ENCODE data around the gene TEX22.

DNA sequence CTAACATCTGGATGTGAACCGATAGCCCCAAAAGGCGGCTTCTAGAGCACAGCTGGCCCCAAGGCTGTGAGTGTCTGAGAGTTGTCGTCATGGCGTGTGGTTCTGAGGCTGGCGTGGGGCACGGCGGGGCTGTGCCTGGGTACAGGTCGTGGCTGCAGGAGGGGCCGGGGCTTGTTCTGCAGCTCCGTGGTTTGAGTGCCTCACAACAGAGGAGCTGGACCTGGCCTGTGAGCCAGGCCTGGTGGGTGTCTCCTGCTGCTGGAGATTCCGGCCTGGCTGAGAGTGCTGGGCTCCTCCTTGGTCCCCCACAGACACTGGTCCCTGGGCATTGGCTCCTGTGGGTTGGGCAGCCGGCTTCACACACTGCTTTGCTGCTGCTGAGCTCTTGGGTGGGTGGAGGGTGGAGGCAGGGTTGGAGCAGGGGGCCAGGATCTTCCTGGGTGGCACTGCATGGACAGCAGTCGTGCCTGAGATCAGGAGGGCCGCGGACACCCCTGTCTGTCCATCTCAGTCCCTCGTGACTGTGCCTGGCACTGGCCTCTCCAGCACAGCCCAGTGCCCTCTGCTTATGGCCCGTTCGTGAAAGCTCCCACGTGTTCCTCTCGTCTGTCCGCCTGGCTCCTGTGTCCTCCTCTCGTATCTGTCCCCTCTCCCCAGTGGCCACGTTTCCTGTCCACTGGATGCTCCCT lies 31.8 kb upstream of the TEX22 start:
- TF ChIP-seq, protein P1, sequence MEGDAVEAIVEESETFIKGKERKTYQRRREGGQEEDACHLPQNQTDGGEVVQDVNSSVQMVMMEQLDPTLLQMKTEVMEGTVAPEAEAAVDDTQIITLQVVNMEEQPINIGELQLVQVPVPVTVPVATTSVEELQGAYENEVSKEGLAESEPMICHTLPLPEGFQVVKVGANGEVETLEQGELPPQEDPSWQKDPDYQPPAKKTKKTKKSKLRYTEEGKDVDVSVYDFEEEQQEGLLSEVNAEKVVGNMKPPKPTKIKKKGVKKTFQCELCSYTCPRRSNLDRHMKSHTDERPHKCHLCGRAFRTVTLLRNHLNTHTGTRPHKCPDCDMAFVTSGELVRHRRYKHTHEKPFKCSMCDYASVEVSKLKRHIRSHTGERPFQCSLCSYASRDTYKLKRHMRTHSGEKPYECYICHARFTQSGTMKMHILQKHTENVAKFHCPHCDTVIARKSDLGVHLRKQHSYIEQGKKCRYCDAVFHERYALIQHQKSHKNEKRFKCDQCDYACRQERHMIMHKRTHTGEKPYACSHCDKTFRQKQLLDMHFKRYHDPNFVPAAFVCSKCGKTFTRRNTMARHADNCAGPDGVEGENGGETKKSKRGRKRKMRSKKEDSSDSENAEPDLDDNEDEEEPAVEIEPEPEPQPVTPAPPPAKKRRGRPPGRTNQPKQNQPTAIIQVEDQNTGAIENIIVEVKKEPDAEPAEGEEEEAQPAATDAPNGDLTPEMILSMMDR (IDR thresholded peaks at IDR 0.05) = no peak
- no peak for TF ChIP-seq POLR2A (IDR thresholded peaks at IDR 0.05)
